Measurements from ENCODE around the gene CCDC142. TPM values are rescaled to one million over a fixed set of nuclear protein-coding genes. Genes with fewer than 3 reads are reported as not detected.
"Not testable (repeated sequence)": the region's sequence is repeated elsewhere in the genome, so short reads cannot be mapped to it uniquely, and the experiment has no call there.

Gene CCDC142
- total and polyA plus RNA-seq, 9 donors, result 3.7 to 31.1 (median 21.7) TPM

GRCh38 chr2:74444498-74445318, 38.1 kb downstream of the CCDC142 start:
- Histone ChIP-seq H3K27ac (no peak overlapping the region), H3K9me3 (no peaks in the 10 kb centered on the region), H3K36me3 (no peaks in the 10 kb centered on the region), H3K27me3 (no peaks in the 10 kb centered on the region), H3K4me3 (no peak overlapping the region), H3K4me1 (ENCODE audit: insufficient read depth) (peaks cover 2% of the 10 kb centered on the region)
- WGBS, 3 donors, result 8 to 10% (median 8%) methylated on average over 5 of the region's 5 CpGs
- no peak for DNase-seq
- TF ChIP-seq EP300 (IDR thresholded peaks at IDR 0.05) (no peak), POLR2A (IDR thresholded peaks at IDR 0.05) (no peak), CTCF (IDR thresholded peaks at IDR 0.05) (no peak)
- intact Hi-C loops (cut with DNase I), result no loop called here

GRCh38 chr2:74442483-74443297, 40.1 kb downstream of the CCDC142 start:
- H3K4me3 ChIP-seq, result peak overlapping the region; percentile 32
- H3K36me3 ChIP-seq; intact Hi-C loops (cut with DNase I); DNase-seq; H3K4me1 ChIP-seq (ENCODE audit: insufficient read depth); H3K27ac ChIP-seq; H3K27me3 ChIP-seq; H3K9me3 ChIP-seq: not testable (repeated sequence)
- 87 to 92% (median 88%) methylated on average over 16 of the region's 16 CpGs for WGBS, 3 donors

GRCh38 chr2:74441690-74442482, 40.9 kb downstream of the CCDC142 start, which contains the start of gene RTKN:
Gene RTKN, minus strand, starts transcription at chr2:74441937. Its CDS starts 121 bp downstream, at chr2:74441816.
- peak in 4 of 5 donors; percentile 27 to 62 (median 48) for DNase-seq
- H3K4me1 ChIP-seq (ENCODE audit: insufficient read depth), result peaks cover 7% of the 10 kb centered on the region
- TF ChIP-seq CTCF (IDR thresholded peaks at IDR 0.05) (no peak), EP300 (IDR thresholded peaks at IDR 0.05) (no peak)

GRCh38 chr2:74441170-74441689, 41.6 kb downstream of the CCDC142 start:
- H3K4me3 ChIP-seq, result peak overlapping the region; percentile 32
- H3K36me3 ChIP-seq, result no peaks in the 10 kb centered on the region
- no peak for DNase-seq
- intact Hi-C loops (cut with DNase I), result no loop called here
- peak overlapping the region in 1 of 2 donors; percentile 72 for H3K27ac ChIP-seq
- WGBS, 3 donors, result 15 to 22% (median 21%) methylated on average over 33 of the region's 33 CpGs
- H3K27me3 ChIP-seq, result no peaks in the 10 kb centered on the region
- peaks cover 7% of the 10 kb centered on the region for H3K4me1 ChIP-seq (ENCODE audit: insufficient read depth)
- H3K9me3 ChIP-seq, result no peaks in the 10 kb centered on the region
- TF ChIP-seq EP300 (IDR thresholded peaks at IDR 0.05) (no peak), POLR2A (IDR thresholded peaks at IDR 0.05) (no peak), CTCF (IDR thresholded peaks at IDR 0.05) (no peak)

More at GRCh38 chr2:74441690-74442482, 40.9 kb downstream of the CCDC142 start, which contains the start of gene RTKN:
- WGBS, 3 donors, result 5 to 18% (median 9%) methylated on average over 48 to 75 of the region's 75 CpGs
- no peaks in the 10 kb centered on the region for H3K9me3 ChIP-seq
- H3K4me3 ChIP-seq, result peak within 1 kb of the TSS; percentile 32
- no peaks in the 10 kb centered on the region for H3K27me3 ChIP-seq
- H3K36me3 ChIP-seq, result no peaks in the 10 kb centered on the region
- intact Hi-C loops (cut with DNase I), result no loop called here
- H3K27ac ChIP-seq, result peak within 1 kb of the TSS; percentile 16 to 72
